GOT3 (cell line): Measurements from ENCODE around the gene RANBP10.
"Not testable (repeated sequence)": the region's sequence is repeated elsewhere in the genome, so short reads cannot be mapped to it uniquely, and the experiment has no call there.

Experiments
- DNase-seq: peaks from one replicate; lab custom pipeline; 2025; ENCODE audit warnings: mixed read lengths; lab: John Stamatoyannopoulos, UW

RANBP10 gene

DNA sequence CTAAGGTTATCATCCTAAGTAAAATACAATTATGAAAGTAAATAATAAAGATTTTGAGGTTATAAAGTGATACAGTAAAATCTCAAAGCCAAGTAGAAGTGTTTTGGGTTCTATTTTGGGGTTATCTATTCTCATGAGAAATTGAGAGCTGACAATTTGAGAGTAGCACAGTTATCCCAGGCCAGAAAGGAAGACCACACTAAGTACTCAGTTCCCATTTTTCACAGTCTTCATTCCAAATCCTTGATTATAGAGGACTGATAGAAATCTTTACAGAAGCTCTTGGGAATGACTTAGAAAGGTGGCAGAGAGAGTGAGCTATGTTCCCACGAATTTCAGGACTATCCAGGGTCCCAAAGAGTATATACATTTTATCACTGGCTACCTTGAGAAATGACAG is 91.8 kb downstream of the RANBP10 start:
- DNase-seq: no peak

DNA sequence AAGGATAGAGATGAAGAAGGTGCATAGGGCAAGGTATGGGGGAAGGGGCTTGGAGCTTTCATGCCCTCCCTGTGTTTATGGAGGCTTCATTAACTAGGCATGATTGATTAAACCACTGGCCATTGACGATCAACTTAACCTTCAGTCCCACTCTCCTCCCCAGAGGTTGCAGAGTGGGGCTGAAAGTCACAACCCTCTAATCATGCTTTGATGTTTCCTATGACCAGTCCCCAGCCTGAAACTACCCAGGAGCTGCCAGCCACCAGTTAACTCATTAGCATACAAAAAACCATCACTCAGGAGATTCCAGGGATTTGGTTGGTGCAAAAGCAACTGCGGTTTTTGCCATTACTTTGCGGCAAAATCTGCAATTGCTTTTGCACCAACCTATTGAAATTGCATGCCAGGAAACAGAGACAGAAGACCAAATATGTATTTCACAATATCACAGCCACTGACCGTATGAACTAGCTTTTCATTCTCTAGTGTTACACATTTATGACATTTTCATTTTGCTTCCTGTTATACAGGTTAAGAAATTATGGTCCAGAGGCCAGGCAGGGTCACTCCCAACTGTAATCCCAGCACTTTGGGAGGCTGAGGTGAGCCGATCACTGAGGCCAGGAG is 92.6 kb downstream of the RANBP10 start:
- DNase-seq: no peak

DNA sequence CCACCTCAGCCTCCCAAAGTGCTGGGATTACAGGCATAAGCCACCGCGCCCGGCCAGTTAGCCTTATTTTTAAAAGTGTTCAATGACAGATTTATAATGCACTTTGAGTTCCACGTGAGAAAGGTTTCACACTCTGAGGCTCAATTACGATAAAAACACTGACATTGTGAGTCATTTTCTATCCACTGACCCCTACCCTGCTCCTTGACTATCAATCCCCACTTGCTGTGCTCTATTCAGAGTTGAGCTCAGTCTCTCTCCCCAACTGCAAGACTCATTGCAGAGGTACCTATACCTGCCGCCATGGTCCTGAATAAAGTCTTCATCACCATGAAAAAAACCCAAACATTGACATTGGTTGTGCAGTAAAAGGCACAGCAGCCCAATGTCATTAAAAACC is 95.8 kb downstream of the RANBP10 start:
- no peak for DNase-seq

DNA sequence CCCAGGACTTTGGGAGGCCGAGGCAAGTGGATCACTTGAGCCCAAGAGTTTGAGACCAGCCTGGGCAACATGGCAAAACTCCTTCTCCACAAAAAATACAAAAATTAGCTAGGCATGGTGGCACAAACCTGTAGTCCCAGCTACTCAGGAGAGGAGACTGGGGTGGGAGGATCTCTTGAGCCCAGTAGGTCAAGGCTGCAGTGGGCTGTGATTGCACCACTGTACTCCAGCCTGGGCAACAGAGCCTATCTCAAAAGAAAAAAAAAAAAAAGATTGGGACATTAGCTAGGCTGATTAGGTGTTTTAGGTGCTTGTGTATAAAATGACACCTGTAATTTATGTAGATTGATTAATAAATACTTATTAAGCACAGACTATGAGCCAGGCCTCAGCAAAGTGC is 97.3 kb downstream of the RANBP10 start:
- DNase-seq: no peak

DNA sequence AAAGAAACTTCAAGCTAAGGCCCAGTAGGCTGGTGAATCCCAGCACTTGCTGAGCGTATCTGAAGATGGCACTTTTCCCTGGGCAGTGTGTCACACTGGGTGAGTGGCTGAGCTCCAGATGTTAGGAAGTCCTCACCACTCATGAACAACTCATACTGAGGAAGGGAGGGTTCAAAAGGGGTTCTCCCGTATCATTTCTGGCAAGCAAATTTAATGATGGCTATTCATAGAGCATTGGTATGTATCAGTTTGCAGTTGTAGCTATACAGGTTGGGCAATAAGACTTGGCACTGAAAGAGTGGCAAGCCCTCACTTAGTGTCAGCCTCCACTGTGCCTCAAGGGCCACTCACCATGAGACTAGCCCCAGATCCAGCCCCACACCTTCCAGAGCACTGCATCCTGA is 98.0 kb downstream of the RANBP10 start:
- DNase-seq: no peak

DNA sequence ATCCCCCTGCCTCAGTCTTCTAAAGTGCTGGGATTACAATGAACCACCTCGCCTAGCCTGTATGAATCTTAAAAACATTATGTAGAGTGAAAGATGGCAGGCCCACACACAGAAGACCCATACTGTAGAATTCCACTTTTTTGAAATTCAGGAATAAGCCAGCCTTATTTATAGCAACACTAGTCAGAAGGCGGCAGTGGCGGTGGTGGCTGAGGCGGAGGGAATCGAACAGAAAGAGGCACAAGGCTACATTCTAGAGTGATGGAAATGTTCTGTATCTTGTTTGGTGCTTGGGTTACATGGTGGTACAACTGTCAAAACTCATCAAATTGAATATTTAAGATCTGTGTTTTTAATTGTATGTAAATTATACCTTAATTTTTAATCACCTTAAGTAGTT is 98.6 kb downstream of the RANBP10 start:
- DNase-seq: no peak

DNA sequence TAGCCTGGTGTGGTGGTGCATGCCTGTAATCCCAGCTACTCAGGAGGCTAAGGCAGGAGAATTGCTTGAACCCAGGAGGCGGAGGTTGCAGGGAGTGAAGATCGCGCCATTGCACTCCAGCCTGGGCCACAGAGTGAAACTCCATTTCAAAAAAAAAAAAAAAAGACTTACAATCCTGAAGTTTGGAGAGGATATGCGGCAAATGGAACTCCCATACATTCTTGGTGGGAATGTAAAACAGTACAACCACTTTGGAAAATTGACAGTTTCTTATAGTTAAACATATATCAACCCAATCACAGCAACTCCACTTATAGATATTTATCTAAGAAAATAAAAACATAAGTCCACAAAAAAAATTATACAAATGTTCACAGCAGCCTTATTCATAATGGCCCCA is 99.2 kb downstream of the RANBP10 start:
- no peak for DNase-seq

DNA sequence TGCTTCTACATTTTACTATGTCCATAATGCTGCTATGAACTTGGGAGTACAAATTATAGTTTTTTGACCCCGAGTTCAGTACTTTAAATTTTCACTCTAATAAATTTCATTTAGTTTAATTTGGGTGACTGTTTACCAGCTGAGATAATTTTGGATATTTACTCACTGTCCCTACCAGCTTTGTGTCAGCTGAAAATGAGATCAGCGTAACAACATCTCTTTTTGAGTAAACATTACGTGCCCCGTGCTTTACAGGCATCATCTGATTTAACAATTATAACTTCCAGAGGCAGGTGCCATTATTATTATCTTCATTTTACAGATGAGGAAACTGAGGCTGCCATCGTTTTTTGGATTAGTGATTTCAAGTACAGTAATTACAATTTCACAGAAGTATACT is 102.2 kb downstream of the RANBP10 start:
- DNase-seq: no peak

DNA sequence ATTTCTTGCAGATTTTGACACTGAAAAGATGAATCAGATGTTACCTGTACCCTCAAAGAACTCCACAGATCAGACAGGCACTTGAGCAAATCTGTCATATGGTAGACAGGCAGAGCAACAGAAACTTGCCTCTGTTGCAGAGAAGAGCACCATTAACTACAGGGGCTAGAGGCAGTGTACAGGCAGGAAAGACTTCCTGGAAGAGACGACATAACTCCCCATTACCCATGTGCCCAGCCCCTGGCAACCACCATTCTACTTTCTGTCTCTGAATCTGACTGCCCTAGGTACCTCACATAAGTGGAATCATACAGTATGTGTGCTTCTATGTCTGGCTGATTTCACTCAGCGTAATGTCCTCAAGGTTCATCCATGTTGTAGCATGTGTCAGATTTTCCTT is 102.7 kb downstream of the RANBP10 start:
- DNase-seq: no peak

DNA sequence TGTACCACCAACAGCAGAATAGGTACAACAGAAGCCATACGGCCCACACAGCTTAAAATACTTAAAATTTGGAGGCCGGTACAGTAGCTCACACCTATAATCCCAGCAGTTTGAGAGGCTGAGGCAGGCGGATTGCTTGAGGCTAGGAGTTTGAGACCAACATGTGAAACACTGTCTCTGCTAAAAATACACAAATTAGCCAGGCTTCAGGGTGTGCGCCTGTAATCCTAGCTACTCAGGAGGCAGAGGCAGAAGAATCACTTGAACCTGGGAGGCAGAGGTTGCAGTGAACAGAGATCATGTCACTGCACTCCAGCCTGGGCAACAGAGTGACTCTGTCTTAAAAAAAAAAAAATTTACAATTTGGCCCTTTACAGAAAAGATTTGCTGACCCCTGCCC is 104.2 kb downstream of the RANBP10 start:
- no peak for DNase-seq

DNA sequence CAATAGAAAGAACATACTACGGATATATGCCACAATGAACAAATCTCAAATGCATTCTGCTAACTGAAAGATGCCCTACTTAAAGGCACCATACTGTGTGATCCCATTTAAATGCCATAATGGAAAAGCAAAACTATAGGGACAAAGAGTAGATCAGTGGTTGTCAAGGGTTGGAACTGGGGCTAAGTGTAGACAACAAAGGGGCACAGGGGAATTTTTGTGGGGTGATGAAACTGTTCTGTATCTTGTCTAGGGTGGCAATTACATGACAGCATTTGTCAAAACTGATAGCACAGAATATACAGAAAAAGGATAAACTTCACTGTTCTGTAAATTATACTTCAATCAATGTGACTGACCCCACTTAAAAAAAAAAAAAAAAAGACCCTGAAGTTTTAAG is 104.9 kb downstream of the RANBP10 start:
- DNase-seq: no peak

DNA sequence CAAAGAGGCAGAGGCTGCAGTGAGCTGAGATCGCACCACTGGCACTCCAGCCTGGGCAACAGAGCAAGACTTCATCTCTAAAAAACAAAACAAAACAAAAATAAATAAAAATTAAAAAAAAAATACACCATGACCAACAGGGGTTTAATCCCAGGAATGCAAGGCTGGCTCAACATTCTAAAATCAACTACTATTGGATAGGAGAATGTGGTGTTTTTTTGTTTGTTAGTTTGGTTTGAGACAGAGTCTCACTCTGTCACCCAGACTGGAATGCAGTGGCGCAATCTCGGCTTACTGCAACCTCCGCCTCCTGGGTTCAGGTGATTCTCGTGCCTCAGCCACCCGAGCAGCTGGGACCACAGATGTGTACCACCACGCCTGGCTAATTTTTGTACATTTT is 107.1 kb downstream of the RANBP10 start:
- DNase-seq: no peak

DNA sequence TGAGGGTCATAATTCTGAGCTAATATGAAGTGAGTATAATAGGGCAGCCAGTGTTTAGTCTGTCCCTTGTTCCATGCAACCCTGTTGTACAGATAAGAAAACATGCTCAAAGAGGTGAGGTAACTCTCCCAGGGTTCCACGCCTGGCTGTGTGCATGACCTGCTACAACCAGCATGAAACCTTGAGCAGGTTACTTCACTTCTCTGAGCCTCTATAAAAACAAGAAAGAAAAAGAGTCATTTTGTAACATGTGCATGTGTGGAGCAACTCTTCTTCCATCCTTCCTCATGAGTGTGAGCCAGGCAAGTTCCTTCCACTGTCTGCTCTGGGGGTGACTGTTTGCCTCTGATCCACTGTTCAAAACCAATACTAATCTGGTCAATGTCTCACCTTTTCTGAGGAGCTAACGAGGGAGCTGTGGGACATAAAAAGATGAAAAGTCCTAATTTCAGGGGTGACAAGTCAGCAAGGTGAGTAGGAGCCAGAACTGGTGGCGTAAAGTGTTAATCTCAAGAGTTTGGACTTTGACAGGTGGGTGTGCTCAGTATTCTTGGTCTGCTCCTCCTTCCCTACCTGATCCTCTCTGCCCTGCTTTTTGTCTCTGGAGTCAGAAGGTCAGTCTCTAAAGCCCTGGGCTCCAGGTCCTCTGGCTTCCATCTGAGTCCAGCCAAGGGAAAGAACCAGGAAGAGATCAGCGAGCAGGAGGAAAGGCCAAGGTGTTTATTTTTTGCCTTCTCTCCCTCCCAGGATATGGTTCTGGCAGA is 108.8 kb downstream of the RANBP10 start:
- DNase-seq: no peak

DNA sequence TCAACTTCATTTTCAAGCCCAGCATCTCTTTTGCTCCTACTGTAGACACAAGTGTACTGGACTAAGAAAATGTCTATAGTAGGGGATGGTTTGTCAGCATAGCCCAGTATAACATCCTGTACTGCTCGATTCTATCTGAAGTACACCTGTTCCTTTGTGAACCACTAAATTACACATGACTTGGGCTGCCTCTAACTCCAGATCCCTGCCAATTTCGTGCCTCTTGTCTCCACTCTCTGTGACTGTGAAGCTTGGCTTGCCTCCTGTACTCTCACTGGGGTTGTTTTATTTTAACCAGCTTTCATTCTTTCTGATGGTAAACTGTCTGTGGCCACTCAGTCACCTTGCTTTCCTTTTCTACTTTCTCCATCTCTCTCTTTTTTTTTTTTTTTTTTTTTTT is 111.7 kb downstream of the RANBP10 start:
- no peak for DNase-seq

DNA sequence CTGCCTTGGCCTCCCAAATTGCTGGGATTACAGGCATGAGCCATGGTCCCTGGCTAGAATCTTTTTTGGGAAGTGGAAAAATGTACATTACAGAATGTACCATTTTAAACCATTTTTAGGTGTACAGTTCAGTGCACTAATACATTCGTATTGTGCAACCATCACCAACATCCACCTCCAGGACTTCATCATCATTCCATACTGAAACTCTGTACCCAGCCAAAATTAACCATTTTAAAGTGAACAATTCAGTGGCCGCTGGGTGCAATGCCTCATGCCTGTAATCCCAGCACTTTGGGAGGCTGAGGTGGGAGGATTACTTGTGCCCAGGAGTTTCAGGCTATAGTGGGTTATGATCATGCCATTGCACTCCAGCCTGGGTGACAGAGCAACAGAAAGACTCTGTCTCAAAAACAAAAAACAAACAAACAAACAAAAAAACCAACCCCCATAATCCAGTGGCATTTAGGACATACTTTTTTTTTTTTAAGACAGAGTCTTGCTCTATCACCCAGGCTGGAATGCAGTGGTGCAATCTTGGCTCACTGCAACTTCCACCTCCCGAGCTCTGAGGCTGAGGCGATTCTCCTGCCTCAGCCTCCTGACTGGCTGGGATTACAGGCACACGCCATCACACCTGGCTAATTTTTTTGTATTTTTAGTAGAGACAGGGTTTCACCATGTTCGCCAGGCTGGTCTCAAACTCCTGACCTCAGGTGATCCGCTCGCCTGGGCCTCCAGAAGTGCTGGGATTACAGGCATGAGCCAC is 112.7 kb downstream of the RANBP10 start:
- not testable (repeated sequence) for DNase-seq

DNA sequence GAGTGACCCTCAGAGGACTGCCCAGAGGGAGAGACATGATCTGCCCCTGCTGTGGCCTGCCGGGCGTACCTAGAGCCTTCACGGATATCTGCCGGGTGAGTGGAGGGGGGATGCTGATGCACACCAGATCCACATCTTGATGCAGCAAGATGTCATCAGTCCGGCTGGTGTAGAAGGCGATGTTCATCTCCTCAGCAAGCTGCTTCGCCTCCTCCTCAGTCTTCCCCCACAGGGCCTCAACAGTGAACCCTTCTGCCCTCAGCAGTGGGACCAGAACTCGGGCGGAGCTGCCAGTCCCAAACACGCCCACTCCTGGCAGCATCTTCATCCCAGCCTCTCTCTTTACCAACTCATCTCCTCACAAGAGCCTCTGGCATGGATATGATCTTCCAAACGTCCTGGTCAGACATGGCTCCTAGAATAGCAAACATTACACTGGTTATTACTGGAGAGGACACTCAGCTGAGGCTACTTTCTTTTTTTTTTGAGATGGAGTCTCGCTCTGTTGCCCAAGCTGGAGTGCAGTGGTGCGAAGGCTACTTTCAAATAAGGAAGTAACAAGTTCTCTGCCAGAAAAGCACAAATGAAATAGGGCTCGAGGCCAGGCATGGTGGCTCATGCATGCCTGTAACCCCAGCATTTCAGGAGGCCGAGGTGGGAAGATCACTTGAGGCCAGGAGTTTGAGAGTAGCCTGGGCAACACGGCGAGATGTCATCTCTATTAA is 120.8 kb downstream of the RANBP10 start:
- DNase-seq: no peak

DNA sequence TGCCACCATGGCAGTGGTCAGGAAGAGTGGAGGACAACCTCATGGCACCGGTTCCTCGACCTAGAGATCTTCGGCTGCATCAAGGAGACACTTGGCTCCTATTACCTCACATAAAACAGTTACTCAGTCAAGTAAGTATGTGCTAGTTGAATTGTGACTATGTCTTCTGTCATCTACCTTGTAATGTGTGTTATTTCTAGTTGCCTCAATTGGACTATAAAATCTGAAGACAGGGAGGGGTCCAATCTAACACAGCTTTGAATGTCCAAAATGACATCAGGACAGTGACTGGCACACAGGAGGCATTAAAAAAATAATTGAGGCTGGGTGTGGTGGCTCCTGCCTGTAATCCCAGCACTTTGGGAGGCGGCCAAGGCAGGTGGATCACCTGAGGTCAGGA is 122.6 kb downstream of the RANBP10 start:
- DNase-seq: no peak

DNA sequence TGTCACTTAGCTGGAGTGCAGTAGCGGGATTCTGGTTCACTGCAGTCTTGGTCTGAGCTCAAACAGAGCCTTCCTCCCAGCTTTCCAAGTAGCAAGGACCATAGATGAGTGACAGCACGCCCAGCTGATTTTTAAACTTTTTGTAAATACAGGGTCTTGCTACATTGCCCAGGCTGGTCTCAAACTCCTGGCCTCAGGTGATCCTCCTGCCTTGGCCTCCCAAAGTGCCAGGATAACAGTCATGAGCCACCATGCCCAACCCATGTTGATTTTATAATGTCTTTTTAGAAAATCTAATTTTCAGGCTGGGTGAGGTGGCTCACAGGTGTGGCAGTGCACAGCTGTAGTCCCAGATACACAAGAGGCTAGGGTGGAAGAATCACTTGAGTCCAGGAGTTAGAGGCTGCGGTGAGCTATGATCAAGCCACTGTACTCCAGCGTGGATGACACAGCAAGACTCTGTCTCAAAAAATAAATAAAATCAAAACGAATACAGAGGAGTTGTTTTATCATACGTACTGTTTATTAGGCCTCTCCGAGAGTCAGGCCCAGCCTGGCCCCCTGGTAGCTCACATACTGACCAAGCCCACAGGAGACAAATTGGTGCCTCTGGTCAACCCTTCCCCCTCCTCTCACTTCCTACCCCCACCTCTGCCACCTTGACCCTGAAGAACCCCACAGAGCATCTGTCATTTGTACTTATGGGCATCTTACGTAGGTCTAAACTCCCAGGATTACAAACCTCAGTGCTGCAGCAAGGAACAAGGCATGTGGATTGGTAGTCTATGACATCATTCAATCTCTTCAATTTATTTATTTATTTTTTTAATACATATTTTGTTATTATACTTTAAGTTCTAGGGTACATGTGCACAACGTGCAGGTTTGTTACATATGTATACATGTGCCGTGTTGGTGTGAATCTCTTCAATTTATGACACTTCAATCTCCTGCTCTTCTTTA is 126.1 kb downstream of the RANBP10 start:
- no peak for DNase-seq

DNA sequence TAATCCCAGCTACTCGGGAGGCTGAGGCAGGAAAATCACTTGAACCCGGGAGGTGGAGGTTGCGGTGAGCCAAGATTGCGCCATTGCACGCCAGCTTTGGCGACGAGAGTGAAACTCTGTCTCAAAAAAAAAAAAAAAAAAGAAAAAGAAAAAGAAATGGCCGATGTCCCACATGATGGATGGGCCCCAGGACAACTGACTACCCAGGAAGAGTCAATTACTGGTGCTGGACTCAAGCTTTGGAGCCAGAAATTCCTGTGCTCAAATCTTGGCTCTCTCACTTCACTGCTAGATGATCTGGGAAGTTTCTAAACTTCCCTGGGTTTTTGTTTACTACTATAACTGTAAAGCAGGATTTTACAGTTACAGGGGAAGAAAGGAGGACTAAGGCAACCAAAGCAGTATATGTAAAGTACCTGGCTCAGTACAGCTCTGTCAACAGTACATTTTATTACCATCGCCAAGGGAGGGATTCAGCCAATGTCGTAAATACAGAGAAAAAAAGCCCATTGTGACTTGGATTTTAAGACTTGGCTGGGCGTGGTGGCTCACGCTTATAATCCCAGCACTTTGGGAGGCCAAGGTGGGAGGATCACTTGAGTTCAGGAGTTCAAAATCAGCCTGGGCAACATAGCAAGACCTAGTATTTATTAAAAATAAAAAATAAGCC is 127.9 kb downstream of the RANBP10 start:
- DNase-seq: no peak

DNA sequence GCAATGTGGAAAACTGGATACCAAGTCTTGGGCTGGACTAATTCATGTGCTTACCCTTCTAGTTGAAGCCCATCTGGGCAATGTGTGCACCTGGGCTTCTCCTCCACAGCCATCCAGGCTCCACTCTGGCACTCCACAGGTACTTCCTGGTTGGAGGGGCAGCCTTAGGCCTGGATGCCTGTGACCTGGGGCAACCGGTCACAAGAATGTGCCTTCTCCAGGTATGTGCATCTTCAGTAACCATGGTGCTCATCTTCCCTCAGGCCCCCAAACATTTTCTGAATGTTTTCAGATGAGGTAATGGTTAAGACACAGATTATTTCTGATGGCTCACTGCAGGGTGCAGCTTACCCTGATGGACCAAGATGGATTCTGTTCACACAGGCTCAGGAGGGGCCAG is 128.6 kb downstream of the RANBP10 start:
- no peak for DNase-seq

DNA sequence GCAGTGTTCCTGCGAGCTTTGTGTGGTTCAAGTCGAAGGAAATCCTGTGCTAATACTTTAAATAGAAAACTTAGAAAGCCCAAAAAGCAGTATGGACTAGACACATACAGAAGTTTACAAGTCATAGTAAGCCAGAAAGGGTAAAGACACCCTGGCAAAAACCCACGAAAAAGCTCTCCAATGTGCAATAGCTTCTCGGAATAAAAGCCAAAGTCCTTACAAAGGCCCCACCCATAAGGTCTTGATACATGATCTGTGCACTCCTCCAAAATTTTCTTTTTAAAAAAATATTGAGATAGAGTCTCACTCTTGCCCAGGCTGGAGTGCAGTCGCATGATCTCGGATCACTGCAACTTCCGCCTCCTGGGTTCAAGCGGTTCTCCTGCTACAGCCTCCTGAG is 129.4 kb downstream of the RANBP10 start:
- DNase-seq: no peak
